Measurements from ENCODE around the gene PEX10.

GRCh38 chr1:2376261-2376741, 36.1 kb downstream of the PEX10 start:
- TF ChIP-seq CTCF (IDR thresholded peaks at IDR 0.05; ENCODE audit: poor library complexity, severe bottlenecking) (no peak), TAF1 (IDR thresholded peaks at IDR 0.05; ENCODE audit: low read depth) (no peak), EZH2 (IDR thresholded peaks at IDR 0.05; ENCODE audit: borderline replicate concordance, insufficient read depth, low read length, poor library complexity, severe bottlenecking) (no peak), RAD21 (conservative IDR thresholded peaks at IDR 0.05) (no peak), REST (IDR thresholded peaks at IDR 0.05; ENCODE audit: borderline replicate concordance) (no peak), MXI1 (conservative IDR thresholded peaks at IDR 0.05; ENCODE audit: poor library complexity, severe bottlenecking) (no peak), POLR2AphosphoS5 (IDR thresholded peaks at IDR 0.05) (no peak), SMC3 (conservative IDR thresholded peaks at IDR 0.05; ENCODE audit: poor library complexity) (no peak)

Data from neural cell (in vitro differentiated cells).